Effector memory CD4-positive, alpha-beta T cell (primary cell): ENCODE measurements around the gene LGR5.

Source experiments
- DNase-seq, 3 donors: peaks; one replicate each; pipeline ENCODE4 v3.0.0-alpha.2; 2020
- H3K27ac ChIP-seq: 2 replicates; pipeline ENCODE4 v1.7.0; 2013; ENCODE audit warnings: mild to moderate bottlenecking, low read length, moderate library complexity; ENCODE audit not compliant: insufficient read depth, poor library complexity, severe bottlenecking
- H3K27me3 ChIP-seq: replicated peaks from 2 replicates; pipeline ENCODE4 v1.7.0; 2013; ENCODE audit warnings: mild to moderate bottlenecking, low read length; ENCODE audit not compliant: insufficient read depth, control insufficient read depth, poor library complexity, severe bottlenecking
- H3K36me3 ChIP-seq: 2 replicates; pipeline ENCODE4 v1.7.0; 2013; ENCODE audit warnings: mild to moderate bottlenecking, low read length, moderate library complexity; ENCODE audit not compliant: control insufficient read depth, insufficient read depth
- H3K4me1 ChIP-seq: 2 replicates; pipeline ENCODE4 v1.7.0; 2013; ENCODE audit warnings: low read length, mild to moderate bottlenecking; ENCODE audit not compliant: control insufficient read depth, insufficient read depth, poor library complexity, severe bottlenecking
- H3K4me3 ChIP-seq: 2 replicates; pipeline ENCODE4 v1.7.0; 2013; ENCODE audit warnings: low read length, low read depth, mild to moderate bottlenecking; ENCODE audit not compliant: insufficient read depth, poor library complexity, severe bottlenecking
- H3K9me3 ChIP-seq: 2 replicates; pipeline ENCODE4 v1.7.0; 2013; ENCODE audit warnings: mild to moderate bottlenecking, low read length, moderate library complexity; ENCODE audit not compliant: control insufficient read depth

LGR5 gene

DNA sequence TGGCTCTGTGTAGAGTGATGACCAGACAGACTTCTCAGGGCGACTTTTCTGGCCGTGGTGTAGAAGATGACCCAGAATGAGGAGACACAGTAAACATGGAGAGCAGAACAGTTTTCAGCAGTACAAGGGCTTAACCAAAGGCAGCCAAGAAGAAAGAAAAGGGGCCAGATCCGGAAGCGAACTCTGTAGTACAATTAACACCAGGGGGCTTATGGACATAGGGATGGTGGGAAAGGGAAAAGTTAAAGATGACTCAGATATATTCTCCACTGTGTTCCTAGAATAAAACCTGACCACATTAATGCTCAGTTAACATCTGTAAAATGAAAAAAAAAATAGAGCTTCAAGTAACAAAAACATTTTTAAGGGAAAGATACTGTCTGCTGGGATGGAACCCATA, 60.2 kb downstream of the LGR5 start:
- Histone ChIP-seq H3K36me3 (no peaks in the 10 kb centered on the region), H3K4me1 (no peaks in the 10 kb centered on the region), H3K27me3 (no peaks in the 10 kb centered on the region), H3K9me3 (no peaks in the 10 kb centered on the region), H3K27ac (no peak overlapping the region), H3K4me3 (no peak overlapping the region)
- no peak for DNase-seq

DNA sequence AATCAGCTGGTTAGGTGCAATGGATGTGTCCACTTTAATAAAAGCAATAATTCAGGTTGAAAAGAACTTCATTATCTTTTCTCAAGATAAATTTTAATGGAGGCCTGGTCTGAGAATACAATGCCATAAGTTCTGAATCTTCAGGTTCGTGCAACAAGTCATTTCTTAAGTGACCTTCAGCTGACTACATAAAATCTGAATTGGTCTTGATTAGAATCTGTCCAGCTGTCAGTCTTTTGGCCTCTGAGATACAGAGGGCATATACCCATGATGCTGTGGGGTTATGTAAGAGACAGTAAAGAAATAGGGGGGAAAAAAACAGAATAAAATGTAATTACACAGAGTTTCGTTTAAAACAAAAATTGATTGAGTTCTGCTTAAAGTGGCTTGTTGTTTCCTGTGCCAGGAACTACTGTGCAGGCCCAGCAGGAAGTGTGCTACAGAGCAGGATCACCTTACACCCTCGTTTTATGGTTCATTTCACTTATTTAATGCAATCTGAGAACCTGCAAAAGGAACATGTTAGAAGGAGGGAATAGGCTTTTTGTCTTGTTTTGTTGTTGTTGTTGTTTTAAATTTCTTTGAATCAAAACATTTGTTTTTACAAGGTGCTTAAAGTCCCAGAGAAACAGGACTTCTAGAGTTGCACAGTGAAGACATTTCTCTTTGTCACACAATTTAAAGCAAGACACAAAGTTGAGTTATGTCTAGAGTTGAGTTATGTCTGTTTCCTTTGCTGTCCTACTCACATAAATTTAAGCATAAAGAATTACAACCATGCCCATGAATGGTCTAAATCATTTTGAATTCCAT, 64.2 kb downstream of the LGR5 start:
- no peak for DNase-seq

DNA sequence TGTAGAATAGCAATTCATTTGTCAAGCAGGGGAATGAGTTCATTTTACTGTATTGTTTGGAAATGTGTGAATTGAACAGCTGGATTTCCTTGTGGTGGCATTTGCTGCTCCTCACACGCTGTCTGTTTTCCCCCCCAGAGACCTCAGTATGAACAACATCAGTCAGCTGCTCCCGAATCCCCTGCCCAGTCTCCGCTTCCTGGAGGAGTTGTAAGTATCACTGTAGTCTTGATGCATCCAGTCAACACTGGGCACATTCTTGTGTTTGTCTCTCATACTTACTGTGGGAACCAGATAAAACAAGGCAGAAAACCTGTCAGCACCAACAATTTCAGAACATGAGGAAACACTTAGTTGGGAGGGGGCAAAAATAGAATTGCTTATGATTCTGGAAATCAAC, 64.9 kb downstream of the LGR5 start:
- no peak for DNase-seq
- no peaks in the 10 kb centered on the region for H3K4me1 ChIP-seq
- no peak overlapping the region for H3K4me3 ChIP-seq
- H3K9me3 ChIP-seq = no peaks in the 10 kb centered on the region
- no peaks in the 10 kb centered on the region for H3K36me3 ChIP-seq
- no peaks in the 10 kb centered on the region for H3K27me3 ChIP-seq
- no peak overlapping the region for H3K27ac ChIP-seq

More for the DNA sequence above, 64.2 kb downstream of the LGR5 start:
- Histone ChIP-seq H3K27ac (no peak overlapping the region), H3K4me3 (no peak overlapping the region), H3K9me3 (no peaks in the 10 kb centered on the region), H3K36me3 (no peaks in the 10 kb centered on the region), H3K27me3 (no peaks in the 10 kb centered on the region), H3K4me1 (no peaks in the 10 kb centered on the region)

DNA sequence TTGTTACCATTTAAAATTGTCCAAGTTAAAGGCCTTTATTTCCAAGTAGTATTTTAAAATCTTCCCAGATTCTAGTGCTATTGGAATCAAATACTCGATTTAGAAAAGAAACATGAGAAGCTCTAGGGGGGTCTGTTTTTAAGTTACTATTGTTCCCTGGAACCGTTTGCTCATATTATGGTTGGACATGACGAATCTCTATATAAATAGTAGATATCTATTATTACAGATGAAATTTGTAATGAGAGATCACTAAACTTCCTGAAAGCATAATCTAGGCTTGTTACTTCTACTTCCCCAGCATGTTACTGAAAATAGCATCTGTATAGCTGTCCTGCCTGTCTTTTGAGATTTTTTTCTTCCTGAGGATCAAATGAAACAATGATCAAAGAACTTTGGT, 70.1 kb downstream of the LGR5 start:
- Histone ChIP-seq H3K27me3 (no peaks in the 10 kb centered on the region), H3K9me3 (no peaks in the 10 kb centered on the region)

DNA sequence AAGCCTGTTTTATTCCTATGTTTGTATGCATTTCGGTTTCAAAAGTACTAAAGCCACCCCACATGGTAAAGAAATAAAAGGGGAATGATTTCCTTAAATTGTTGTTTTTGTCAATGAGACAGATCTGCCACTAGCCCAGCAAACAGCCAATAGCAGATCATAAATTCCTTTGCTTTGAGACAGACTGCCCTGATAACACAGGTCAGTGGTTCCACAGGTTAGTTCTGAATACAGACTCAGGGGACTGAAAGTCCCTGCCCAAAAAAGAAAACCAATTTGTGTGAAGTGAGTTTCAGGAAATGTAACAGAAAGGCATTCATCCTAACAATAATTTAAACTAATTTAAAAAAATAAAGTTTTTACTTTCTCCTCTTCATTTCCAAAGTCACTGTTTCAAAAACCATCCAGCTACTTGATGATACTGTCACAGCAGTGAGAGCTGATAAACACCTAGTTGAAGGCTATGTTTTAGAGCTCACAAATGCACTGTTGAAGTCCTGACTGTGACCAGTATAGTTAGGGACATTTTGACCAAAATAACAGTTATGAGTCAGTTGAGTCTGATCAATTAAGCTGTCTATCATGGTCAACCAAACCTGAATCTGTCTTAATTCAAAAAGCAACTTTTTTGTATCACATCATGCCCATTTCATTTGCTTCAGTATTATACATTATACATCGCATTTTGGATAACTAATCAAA, 77.7 kb downstream of the LGR5 start:
- H3K9me3 ChIP-seq = no peaks in the 10 kb centered on the region
- no peak for DNase-seq
- H3K36me3 ChIP-seq = no peaks in the 10 kb centered on the region
- no peak overlapping the region for H3K27ac ChIP-seq
- no peaks in the 10 kb centered on the region for H3K27me3 ChIP-seq
- no peaks in the 10 kb centered on the region for H3K4me1 ChIP-seq
- no peak overlapping the region for H3K4me3 ChIP-seq

More for the DNA sequence above, 70.1 kb downstream of the LGR5 start:
- DNase-seq = no peak
- Histone ChIP-seq H3K27ac (no peak overlapping the region), H3K36me3 (no peaks in the 10 kb centered on the region), H3K4me3 (no peak overlapping the region), H3K4me1 (no peaks in the 10 kb centered on the region)

DNA sequence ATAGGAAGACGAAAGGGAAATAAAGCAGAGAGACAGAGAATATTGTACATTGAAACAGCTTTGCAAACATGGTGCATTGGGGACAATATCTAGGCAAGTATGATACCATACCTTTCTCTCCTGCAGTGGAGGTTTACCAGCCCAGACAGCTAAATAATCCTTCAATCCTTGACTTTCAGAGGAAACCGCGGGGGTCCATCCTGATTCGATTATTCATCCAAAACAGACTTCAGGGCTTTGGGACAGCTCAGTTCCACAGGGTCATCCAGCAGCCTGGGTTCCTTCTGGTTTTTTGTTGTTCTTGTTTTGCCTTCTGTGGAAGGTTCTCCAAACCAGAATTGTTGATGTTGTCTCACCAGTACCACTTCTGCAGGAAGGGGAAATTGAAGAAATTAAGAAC, 81.5 kb downstream of the LGR5 start:
- no peak overlapping the region for H3K4me3 ChIP-seq
- no peaks in the 10 kb centered on the region for H3K9me3 ChIP-seq
- H3K27ac ChIP-seq = no peak overlapping the region
- DNase-seq = no peak
- no peaks in the 10 kb centered on the region for H3K27me3 ChIP-seq
- H3K36me3 ChIP-seq = no peaks in the 10 kb centered on the region
- H3K4me1 ChIP-seq = no peaks in the 10 kb centered on the region

DNA sequence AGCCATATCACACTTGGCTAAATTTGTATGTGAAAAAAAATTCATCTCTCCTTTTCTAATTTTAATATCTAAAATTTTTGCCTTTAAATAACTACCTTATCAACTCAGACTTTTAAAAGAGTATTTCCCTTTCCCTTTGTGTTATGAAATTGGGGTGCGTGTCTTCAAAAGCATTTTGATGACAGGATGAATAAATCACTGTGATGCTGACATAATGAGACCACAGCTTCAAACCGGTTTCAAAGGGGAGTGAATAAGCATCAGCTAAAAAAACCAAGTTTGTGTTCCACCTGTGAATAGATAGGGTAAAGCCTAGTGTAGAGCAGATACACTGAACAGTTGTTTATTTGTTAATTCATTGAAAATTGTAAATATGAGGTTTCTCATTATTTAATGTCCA, 85.0 kb downstream of the LGR5 start:
- no peak for DNase-seq
- Histone ChIP-seq H3K4me1 (no peaks in the 10 kb centered on the region), H3K9me3 (no peaks in the 10 kb centered on the region), H3K4me3 (no peak overlapping the region), H3K36me3 (no peaks in the 10 kb centered on the region), H3K27ac (no peak overlapping the region), H3K27me3 (no peaks in the 10 kb centered on the region)

DNA sequence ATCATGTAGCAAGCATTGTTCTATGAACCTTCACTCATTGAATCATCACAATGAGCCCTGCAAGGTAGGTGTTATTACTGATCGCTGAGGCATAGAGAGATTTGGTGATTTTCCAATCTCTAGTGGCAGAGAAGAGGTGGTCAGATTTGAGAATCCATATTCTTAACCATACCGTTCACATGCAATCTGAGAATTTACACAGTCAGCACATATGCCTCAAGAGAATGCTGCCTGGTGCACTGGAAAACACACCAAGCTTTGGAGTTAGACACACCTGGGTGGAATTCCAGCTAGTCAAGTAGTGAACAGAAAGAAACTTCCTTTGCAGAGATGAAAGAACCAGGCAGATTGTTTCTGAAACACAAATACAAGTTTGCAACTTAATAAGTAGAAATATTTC, 94.1 kb downstream of the LGR5 start:
- H3K4me3 ChIP-seq = no peak overlapping the region
- no peaks in the 10 kb centered on the region for H3K36me3 ChIP-seq
- H3K4me1 ChIP-seq = no peaks in the 10 kb centered on the region
- H3K27ac ChIP-seq = no peak overlapping the region
- peaks cover 3% of the 10 kb centered on the region for H3K27me3 ChIP-seq
- H3K9me3 ChIP-seq = no peaks in the 10 kb centered on the region
- no peak for DNase-seq

DNA sequence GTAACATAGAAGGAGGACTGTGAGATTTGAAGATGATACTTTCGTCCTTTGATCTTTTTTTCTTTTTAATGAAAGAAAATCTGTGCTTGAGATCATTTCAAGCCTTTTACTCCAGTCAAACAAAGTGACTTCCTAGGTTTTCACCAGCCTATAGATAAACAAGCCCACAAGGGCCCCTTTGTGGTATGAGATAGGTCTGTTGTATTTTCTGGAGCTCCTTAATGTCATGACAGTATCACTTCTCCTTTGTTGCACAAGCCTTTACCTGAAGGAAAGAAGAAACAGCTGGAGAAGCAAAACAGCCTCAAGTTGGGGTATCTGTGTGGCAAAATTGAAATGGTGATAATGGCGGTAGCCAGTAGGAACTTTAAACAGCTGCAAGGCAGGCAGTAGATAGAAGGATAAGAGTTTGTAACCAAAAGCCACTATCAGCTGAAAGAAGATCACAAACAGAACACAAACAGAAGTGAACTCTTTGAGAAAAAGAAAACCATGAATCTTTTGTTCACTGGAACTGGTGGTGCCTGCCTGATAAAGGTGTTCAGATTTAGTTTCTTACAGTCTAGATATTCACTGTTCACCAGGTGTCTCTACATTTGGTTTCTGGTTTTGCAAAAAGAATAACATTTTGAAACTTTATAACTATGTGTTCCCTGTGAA, 96.8 kb downstream of the LGR5 start:
- no peak overlapping the region for H3K27ac ChIP-seq
- no peaks in the 10 kb centered on the region for H3K9me3 ChIP-seq
- no peaks in the 10 kb centered on the region for H3K36me3 ChIP-seq
- DNase-seq = no peak
- H3K4me1 ChIP-seq = no peaks in the 10 kb centered on the region
- H3K4me3 ChIP-seq = no peak overlapping the region
- peaks cover 3% of the 10 kb centered on the region for H3K27me3 ChIP-seq
